GM19193 (cell line): ENCODE data around the gene MYEOV.

ENCODE experiments used
- POLR2A ChIP-seq: IDR thresholded peaks from 4 replicates; pipeline ENCODE4 v1.6.1; 2011; ENCODE audit not compliant: insufficient read depth, insufficient read length; ENCODE audit errors: extremely low read depth

Gene MYEOV

GRCh38 chr11:69260622-69261021 lies 33.3 kb upstream of the MYEOV start:
- no peak for TF ChIP-seq POLR2A

- no peak for TF ChIP-seq POLR2A
Observed at GRCh38 chr11:69261116-69261515, 32.8 kb upstream of the MYEOV start.

GRCh38 chr11:69262918-69263735 lies 30.8 kb upstream of the MYEOV start:
- TF ChIP-seq POLR2A, result no peak

GRCh38 chr11:69263736-69264052 lies 30.3 kb upstream of the MYEOV start:
- TF ChIP-seq POLR2A, result no peak

- no peak for TF ChIP-seq POLR2A
Observed at GRCh38 chr11:69264486-69264885, 29.5 kb upstream of the MYEOV start.

GRCh38 chr11:69265210-69265609 lies 28.7 kb upstream of the MYEOV start:
- no peak for TF ChIP-seq POLR2A

- TF ChIP-seq POLR2A, result no peak
Observed at GRCh38 chr11:69265911-69266510, 27.9 kb upstream of the MYEOV start.

- TF ChIP-seq POLR2A, result no peak
Observed at GRCh38 chr11:69267395-69267805, 26.6 kb upstream of the MYEOV start.

- TF ChIP-seq POLR2A, result no peak
Observed at GRCh38 chr11:69268911-69269310, 25.0 kb upstream of the MYEOV start.

GRCh38 chr11:69269388-69269787 lies 24.6 kb upstream of the MYEOV start:
- TF ChIP-seq POLR2A, result no peak

- TF ChIP-seq POLR2A, result no peak
Observed at GRCh38 chr11:69269926-69270697, 23.8 kb upstream of the MYEOV start.

GRCh38 chr11:69270941-69271340 lies 23.0 kb upstream of the MYEOV start:
- no peak for TF ChIP-seq POLR2A

GRCh38 chr11:69272055-69272454 lies 21.9 kb upstream of the MYEOV start:
- no peak for TF ChIP-seq POLR2A

- TF ChIP-seq POLR2A, result no peak
Observed at GRCh38 chr11:69272831-69273485, 21.0 kb upstream of the MYEOV start.

GRCh38 chr11:69273571-69273970 lies 20.4 kb upstream of the MYEOV start:
- no peak for TF ChIP-seq POLR2A
